HepG2 (cell line): Measurements from ENCODE around the gene BICRA. TPM values are rescaled to one million over a fixed set of nuclear protein-coding genes. Genes with fewer than 3 reads are reported as not detected.

Source experiments
- AHDC1 ChIP-seq: sonication (generic); formaldehyde crosslinking; IDR thresholded peaks from 2 replicates; pipeline ENCODE4 v1.5.1; 2020; ENCODE audit warnings: mild to moderate bottlenecking, missing genetic modification reagents, borderline replicate concordance
- DZIP1 ChIP-seq: sonication (generic); formaldehyde crosslinking; IDR thresholded peaks from 2 replicates; pipeline ENCODE4 v1.5.0; 2020; ENCODE audit warnings: mild to moderate bottlenecking, missing genetic modification reagents
- FOXO1 ChIP-seq: sonication (generic); formaldehyde crosslinking; IDR thresholded peaks from 2 replicates; pipeline ENCODE4 v1.4.0; 2020; ENCODE audit warnings: missing genetic modification reagents
- HNF4A ChIP-seq: sonication (generic); formaldehyde crosslinking; IDR thresholded peaks from 2 replicates; pipeline ENCODE4 v1.4.0; 2020; ENCODE audit warnings: missing genetic modification reagents
- HOXA5 ChIP-seq: sonication (generic); formaldehyde crosslinking; IDR thresholded peaks from 2 replicates; pipeline ENCODE4 v1.4.0; 2020; ENCODE audit warnings: missing genetic modification reagents
- MAZ ChIP-seq, 2 experiments: sonication (generic) in 1 of 2; formaldehyde crosslinking in 1 of 2; IDR thresholded peaks; 2 replicates each; pipeline versions ENCODE4 v1.5.0 to v1.6.1; 2012 to 2020; ENCODE audit warnings: low read depth in 2 of 2, mild to moderate bottlenecking in 2 of 2, borderline replicate concordance in 1 of 2, improper control_type of control experiment in 1 of 2, low read length in 1 of 2, missing genetic modification reagents in 1 of 2, moderate library complexity in 1 of 2
- MIER2 ChIP-seq: IDR thresholded peaks from 2 replicates; pipeline ENCODE4 v1.6.1; 2016; ENCODE audit warnings: missing biosample characterization, missing genetic modification reagents
- MTA1 ChIP-seq: sonication (generic); formaldehyde crosslinking; IDR thresholded peaks from 2 replicates; pipeline ENCODE4 v1.4.0; 2020; ENCODE audit warnings: missing genetic modification reagents, mild to moderate bottlenecking, borderline replicate concordance
- NCOR1 ChIP-seq: fragments of 200-600 bp; sonication (generic); IDR thresholded peaks from 2 replicates; pipeline ENCODE4 v1.7.0; 2017; ENCODE audit warnings: antibody characterized with exemption, low read length, borderline replicate concordance
- PHF21A ChIP-seq: sonication (generic); formaldehyde crosslinking; IDR thresholded peaks from 2 replicates; pipeline ENCODE4 v1.5.0; 2020; ENCODE audit warnings: mild to moderate bottlenecking, missing genetic modification reagents
- SMAD3 ChIP-seq: sonication (generic); formaldehyde crosslinking; IDR thresholded peaks from 2 replicates; pipeline ENCODE4 v1.4.0; 2020; ENCODE audit warnings: missing genetic modification reagents
- SMARCE1 ChIP-seq: fragments of 450-650 bp; IDR thresholded peaks from 2 replicates; pipeline ENCODE4 v1.6.1; 2017; ENCODE audit warnings: borderline replicate concordance
- TMF1 ChIP-seq: sonication (generic); formaldehyde crosslinking; IDR thresholded peaks from 2 replicates; pipeline ENCODE4 v1.8.1; 2022; ENCODE audit warnings: low read depth, missing genetic modification reagents
- ZNF10 ChIP-seq: sonication (generic); formaldehyde crosslinking; IDR thresholded peaks from 2 replicates; pipeline ENCODE4 v1.4.0; 2020; ENCODE audit warnings: mild to moderate bottlenecking, low read depth, missing genetic modification reagents, borderline replicate concordance
- ZNF260 ChIP-seq: sonication (generic); formaldehyde crosslinking; IDR thresholded peaks from 2 replicates; pipeline ENCODE4 v1.4.0; 2020; ENCODE audit warnings: missing genetic modification reagents, low read depth, mild to moderate bottlenecking, borderline replicate concordance
- ZNF432 ChIP-seq: sonication (generic); formaldehyde crosslinking; IDR thresholded peaks from 2 replicates; pipeline ENCODE4 v1.5.0; 2020; ENCODE audit warnings: missing genetic modification reagents, mild to moderate bottlenecking, borderline replicate concordance
- ZNF552 ChIP-seq: sonication (generic); formaldehyde crosslinking; IDR thresholded peaks from 2 replicates; pipeline ENCODE4 v1.9.0; 2022; ENCODE audit warnings: missing genetic modification reagents, mild to moderate bottlenecking, borderline replicate concordance
- ZNF598 ChIP-seq: sonication (generic); formaldehyde crosslinking; IDR thresholded peaks from 2 replicates; pipeline ENCODE4 v1.5.1; 2020; ENCODE audit warnings: mild to moderate bottlenecking, missing genetic modification reagents, borderline replicate concordance
- ZNF629 ChIP-seq: sonication (generic); formaldehyde crosslinking; conservative IDR thresholded peaks from 2 replicates; pipeline ENCODE4 v1.5.0; 2020; ENCODE audit warnings: missing genetic modification reagents
- ZNF75D ChIP-seq: sonication (generic); formaldehyde crosslinking; IDR thresholded peaks from 2 replicates; pipeline ENCODE4 v1.8.1; 2023; ENCODE audit warnings: missing genetic modification reagents, mild to moderate bottlenecking, borderline replicate concordance
- ZSCAN31 ChIP-seq: sonication (generic); formaldehyde crosslinking; IDR thresholded peaks from 2 replicates; pipeline ENCODE4 v1.5.0; 2020; ENCODE audit warnings: low read depth, mild to moderate bottlenecking, missing genetic modification reagents
- polyA plus RNA-seq, 8 experiments: library from polyadenylated mRNA; depleted of rRNA in 3 of 8; stranded (reverse) in 7 of 8; unstranded in 1 of 8; fragments of >200 nt; fragmentation: Illumina TruSeq in 4 of 8; extraction: Trizol in 4 of 8; gene quantifications; 2 replicates each; pipeline versions ENCODE4 v1.2.1 to v1.2.3, GENCODE V29; 2011 to 2016; ENCODE audit warnings: low read depth in 4 of 8, missing spikeins in 1 of 8, mixed read lengths in 1 of 8; ENCODE audit not compliant: insufficient read depth in 1 of 8
- total RNA-seq, 5 experiments: library from RNA; depleted of rRNA; stranded (reverse); fragments of >200 nt; fragmentation: Illumina TruSeq; extraction: Trizol; gene quantifications; 2 replicates each; pipeline ENCODE4 v1.2.3, GENCODE V29; 2016; ENCODE audit warnings: low read depth in 1 of 5

Gene BICRA
- total and polyA plus RNA-seq, 2 of the 13 experiments (the other 11 are each of a cell fraction or from before 2014, with no cell fraction given) = 0.55 to 0.71 TPM

DNA sequence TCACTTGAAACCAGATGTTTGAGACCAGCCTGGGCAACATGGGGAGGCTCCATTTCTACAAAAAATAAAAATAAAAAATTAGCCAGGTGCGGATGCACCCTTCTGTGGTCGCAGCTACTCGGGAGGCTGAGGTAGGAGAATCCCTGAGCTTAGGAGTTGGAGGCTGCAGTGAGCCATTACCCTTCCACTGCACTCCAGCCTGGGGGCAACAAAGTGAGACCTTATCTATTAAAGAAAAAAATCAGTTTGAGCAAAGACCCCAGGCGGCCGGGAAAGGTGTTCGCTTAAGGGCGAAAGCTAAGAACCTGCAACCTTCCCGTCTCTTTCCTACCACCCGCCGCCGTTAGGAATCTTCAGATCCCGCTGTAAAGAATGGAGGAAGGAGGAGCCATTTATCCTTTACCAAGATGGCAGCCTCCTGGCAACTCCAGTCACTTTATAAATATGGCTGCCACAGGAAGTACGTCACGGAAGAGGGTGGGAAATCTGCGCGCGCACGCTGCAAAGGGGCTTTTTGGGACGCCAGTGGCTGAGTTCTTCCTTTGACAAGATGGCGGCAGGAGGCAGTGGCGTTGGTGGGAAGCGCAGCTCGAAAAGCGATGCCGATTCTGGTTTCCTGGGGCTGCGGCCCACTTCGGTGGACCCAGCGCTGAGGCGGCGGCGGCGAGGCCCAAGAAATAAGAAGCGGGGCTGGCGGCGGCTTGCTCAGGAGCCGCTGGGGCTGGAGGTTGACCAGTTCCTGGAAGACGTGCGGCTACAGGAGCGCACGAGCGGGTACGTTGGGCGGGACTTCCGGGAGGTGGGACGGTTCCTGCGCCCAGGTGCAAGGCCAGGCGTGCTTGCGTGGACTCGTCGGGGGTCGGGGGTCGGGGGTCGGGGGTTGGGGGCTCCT, 136.3 kb downstream of the BICRA start, which contains the start of gene NOP53 (continued):
- TF ChIP-seq NCOR1 (peak; percentile 39; the same call in 1 of the 2 replicates), MIER2 (CRISPR knock-in tag) (peak; percentile 83; the same call in 1 of the 2 replicates), AHDC1 (CRISPR knock-in tag) (peak; percentile 42; the same call in 1 of the 2 replicates), TMF1 (CRISPR knock-in tag) (no peak), PHF21A (CRISPR knock-in tag) (peak; percentile 59), ZNF598 (no peak), HOXA5 (CRISPR knock-in tag) (peak; percentile 93), SMAD3 (CRISPR knock-in tag) (peak; percentile 80; the same call in 1 of the 2 replicates), ZNF260 (CRISPR knock-in tag) (no peak), ZNF552 (CRISPR knock-in tag) (no peak), ZNF75D (CRISPR knock-in tag) (no peak), HNF4A (CRISPR knock-in tag) (no peak), ZNF432 (CRISPR knock-in tag) (no peak), ZNF629 (no peak), MAZ (IDR thresholded peaks at IDR 0.05; ENCODE audit: borderline replicate concordance, low read depth, low read length) (no peak), MAZ (CRISPR knock-in tag; IDR thresholded peaks at IDR 0.05; ENCODE audit: low read depth) (peak; percentile 84; the same call in 1 of the 2 replicates), FOXO1 (CRISPR knock-in tag) (no peak), ZNF10 (CRISPR knock-in tag) (no peak), ZSCAN31 (CRISPR knock-in tag) (peak; percentile 85; the same call in 1 of the 2 replicates), DZIP1 (CRISPR knock-in tag) (no peak), MTA1 (no peak), SMARCE1 (no peak)
